ENCODE results near the gene EXOC8. TPM values are rescaled to one million over a fixed set of nuclear protein-coding genes. Genes with fewer than 3 reads are reported as not detected.

The EXOC8 gene
- total RNA-seq, 2 experiments from 2014 or later, result 14.8 to 17.4 TPM

GRCh38 chr1:231318015-231318355, 19.7 kb downstream of the EXOC8 start:
- no TSS peak for BruUV-seq (replicated peaks)
- H4K20me1 ChIP-seq (ENCODE audit: insufficient read depth, low read length), result no peaks in the 10 kb centered on the region
- H3K9me2 ChIP-seq (ENCODE audit: insufficient read depth, low read length), result no peaks in the 10 kb centered on the region
- intact Hi-C loops (cut with micrococcal nuclease; ENCODE audit: unreplicated experiment), result loop anchor here (5.0 kb wide), 1 partner anchor 274 kb away; no protein-coding TSS in a partner anchor
- no peak overlapping the region for H3K4me2 ChIP-seq (ENCODE audit: low read length)
- no peak for DNase-seq (ENCODE audit: low spot score)
- H3K4me1 ChIP-seq (ENCODE audit: insufficient read depth, low read length, poor library complexity, severe bottlenecking), result no peaks in the 10 kb centered on the region
- no peaks in the 10 kb centered on the region for H3K79me2 ChIP-seq (ENCODE audit: insufficient read depth, low read depth, low read length)
- no peak overlapping the region for H3K27ac ChIP-seq (ENCODE audit: low read depth, low read length, poor library complexity, severe bottlenecking)
- no peak overlapping the region for H3K4me3 ChIP-seq (ENCODE audit: low read depth, low read length, poor library complexity, severe bottlenecking)
- H3K9me3 ChIP-seq (ENCODE audit: low read length), result no peaks in the 10 kb centered on the region
- H3K36me3 ChIP-seq (ENCODE audit: insufficient read depth, low read length), result no peaks in the 10 kb centered on the region
- POLR2A ChIA-PET, result interaction anchor here (0.9 to 1.4 kb wide), 2 partner anchors 20 to 288 kb away, joined by 3 to 4 read pairs; partner anchors contain the start of genes EXOC8 and SPRTN
- no peak overlapping the region for H2AFZ ChIP-seq (ENCODE audit: low read length)
- CTCF ChIA-PET (ENCODE audit: unreplicated experiment), result no interaction called here
- TF ChIP-seq, protein P1, sequence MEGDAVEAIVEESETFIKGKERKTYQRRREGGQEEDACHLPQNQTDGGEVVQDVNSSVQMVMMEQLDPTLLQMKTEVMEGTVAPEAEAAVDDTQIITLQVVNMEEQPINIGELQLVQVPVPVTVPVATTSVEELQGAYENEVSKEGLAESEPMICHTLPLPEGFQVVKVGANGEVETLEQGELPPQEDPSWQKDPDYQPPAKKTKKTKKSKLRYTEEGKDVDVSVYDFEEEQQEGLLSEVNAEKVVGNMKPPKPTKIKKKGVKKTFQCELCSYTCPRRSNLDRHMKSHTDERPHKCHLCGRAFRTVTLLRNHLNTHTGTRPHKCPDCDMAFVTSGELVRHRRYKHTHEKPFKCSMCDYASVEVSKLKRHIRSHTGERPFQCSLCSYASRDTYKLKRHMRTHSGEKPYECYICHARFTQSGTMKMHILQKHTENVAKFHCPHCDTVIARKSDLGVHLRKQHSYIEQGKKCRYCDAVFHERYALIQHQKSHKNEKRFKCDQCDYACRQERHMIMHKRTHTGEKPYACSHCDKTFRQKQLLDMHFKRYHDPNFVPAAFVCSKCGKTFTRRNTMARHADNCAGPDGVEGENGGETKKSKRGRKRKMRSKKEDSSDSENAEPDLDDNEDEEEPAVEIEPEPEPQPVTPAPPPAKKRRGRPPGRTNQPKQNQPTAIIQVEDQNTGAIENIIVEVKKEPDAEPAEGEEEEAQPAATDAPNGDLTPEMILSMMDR (conservative IDR thresholded peaks at IDR 0.05; ENCODE audit: low read length), result no peak
- TF ChIP-seq EZH2phosphoT487 (IDR thresholded peaks at IDR 0.05; ENCODE audit: borderline replicate concordance, low read depth, low read length), result no peak

- Histone ChIP-seq H3K9me3 (ENCODE audit: low read length) (no peaks in the 10 kb centered on the region), H3K9me2 (ENCODE audit: insufficient read depth, low read length) (no peaks in the 10 kb centered on the region), H3K4me3 (ENCODE audit: low read depth, low read length, poor library complexity, severe bottlenecking) (no peak overlapping the region), H4K20me1 (ENCODE audit: insufficient read depth, low read length) (no peaks in the 10 kb centered on the region), H3K4me2 (ENCODE audit: low read length) (no peak overlapping the region), H2AFZ (ENCODE audit: low read length) (no peak overlapping the region), H3K79me2 (ENCODE audit: insufficient read depth, low read depth, low read length) (no peaks in the 10 kb centered on the region), H3K27ac (ENCODE audit: low read depth, low read length, poor library complexity, severe bottlenecking) (no peak overlapping the region), H3K36me3 (ENCODE audit: insufficient read depth, low read length) (no peaks in the 10 kb centered on the region), H3K4me1 (ENCODE audit: insufficient read depth, low read length, poor library complexity, severe bottlenecking) (no peaks in the 10 kb centered on the region)
- intact Hi-C loops (cut with micrococcal nuclease; ENCODE audit: unreplicated experiment), result loop anchor here (5.0 kb wide), 1 partner anchor 275 kb away; no protein-coding TSS in a partner anchor
- no TSS peak for BruUV-seq (replicated peaks)
- no peak for DNase-seq (ENCODE audit: low spot score)
- ChIA-PET CTCF (ENCODE audit: unreplicated experiment) (interaction anchor here (0.6 kb wide), 1 partner anchor 634 kb away, joined by 3 read pairs; no protein-coding TSS in a partner anchor), POLR2A (interaction anchor here (0.9 to 1.4 kb wide), 2 partner anchors 20 to 288 kb away, joined by 3 to 4 read pairs; partner anchors contain the start of genes EXOC8 and SPRTN)
- TF ChIP-seq, protein P1 (conservative IDR thresholded peaks at IDR 0.05; ENCODE audit: low read length), result no peak
These were observed 20.2 kb downstream of the EXOC8 start for GRCh38 chr1:231317306-231318014.

DNA sequence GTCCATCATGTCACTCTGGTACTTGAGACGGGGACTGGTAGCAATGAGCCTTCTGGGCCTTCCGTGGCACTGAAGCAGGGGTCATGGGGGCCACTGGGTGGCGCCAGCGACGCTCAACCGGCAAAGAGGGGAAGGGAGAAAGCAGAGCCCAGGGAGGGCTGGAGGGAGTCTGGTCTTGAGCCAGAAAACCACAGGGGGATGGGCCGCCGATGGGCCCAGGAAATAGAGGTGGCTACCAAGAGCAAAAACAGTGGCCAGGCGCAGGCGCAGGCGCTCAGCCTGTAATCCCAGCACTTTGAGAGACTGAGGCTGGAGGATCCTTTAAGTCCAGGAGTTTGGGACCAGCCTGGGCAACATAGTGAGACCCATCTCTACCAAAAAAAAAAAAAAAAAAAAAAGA, 21.8 kb downstream of the EXOC8 start:
- BruUV-seq (replicated peaks), result no TSS peak
- peak; percentile 50 for DNase-seq (ENCODE audit: low spot score)
- H3K4me2 ChIP-seq (ENCODE audit: low read length), result no peak overlapping the region
- H2AFZ ChIP-seq (ENCODE audit: low read length), result no peak overlapping the region
- no peak overlapping the region for H3K4me3 ChIP-seq (ENCODE audit: low read depth, low read length, poor library complexity, severe bottlenecking)
- no peaks in the 10 kb centered on the region for H3K36me3 ChIP-seq (ENCODE audit: insufficient read depth, low read length)
- CTCF ChIA-PET (ENCODE audit: unreplicated experiment), result no interaction called here
- no peaks in the 10 kb centered on the region for H3K9me3 ChIP-seq (ENCODE audit: low read length)
- H3K79me2 ChIP-seq (ENCODE audit: insufficient read depth, low read depth, low read length), result no peaks in the 10 kb centered on the region
- H4K20me1 ChIP-seq (ENCODE audit: insufficient read depth, low read length), result no peaks in the 10 kb centered on the region
- H3K9me2 ChIP-seq (ENCODE audit: insufficient read depth, low read length), result no peaks in the 10 kb centered on the region
- TF ChIP-seq, protein P1 (conservative IDR thresholded peaks at IDR 0.05; ENCODE audit: low read length), result peak; percentile 79
- no peak for TF ChIP-seq EZH2phosphoT487 (IDR thresholded peaks at IDR 0.05; ENCODE audit: borderline replicate concordance, low read depth, low read length)
- H3K4me1 ChIP-seq (ENCODE audit: insufficient read depth, low read length, poor library complexity, severe bottlenecking), result no peaks in the 10 kb centered on the region
- intact Hi-C loops (cut with micrococcal nuclease; ENCODE audit: unreplicated experiment), result loop anchor here (5.0 kb wide), 1 partner anchor 276 kb away; no protein-coding TSS in a partner anchor
- H3K27ac ChIP-seq (ENCODE audit: low read depth, low read length, poor library complexity, severe bottlenecking), result no peak overlapping the region
- POLR2A ChIA-PET, result interaction anchor here (0.5 to 1.0 kb wide), 3 partner anchors 20 to 275 kb away, joined by 4 to 6 read pairs (median 6); no protein-coding TSS in a partner anchor
